Keratinocyte (primary cell): Measurements from ENCODE around the gene SAFB2.

Source experiments
- EZH2 ChIP-seq: IDR thresholded peaks from one replicate; pipeline ENCODE4 v1.6.1; 2012; ENCODE audit warnings: inconsistent platforms, mild to moderate bottlenecking, low read length, moderate library complexity
- TF ChIP-seq, protein P1 (sequence below), 3 experiments: IDR thresholded peaks in 1 of 3; conservative IDR thresholded peaks in 1 of 3; optimal IDR thresholded peaks in 1 of 3; 2 replicates in 2 of 3; 3 replicates in 1 of 3; pipeline versions ENCODE3 to v1.5.1; 2011; ENCODE audit warnings: low read length in 3 of 3, mild to moderate bottlenecking in 3 of 3, moderate library complexity in 2 of 3, control low read depth in 1 of 3, inconsistent platforms in 1 of 3; ENCODE audit not compliant: insufficient read depth in 2 of 3; ENCODE audit errors: extremely low read depth in 1 of 3

DNA sequence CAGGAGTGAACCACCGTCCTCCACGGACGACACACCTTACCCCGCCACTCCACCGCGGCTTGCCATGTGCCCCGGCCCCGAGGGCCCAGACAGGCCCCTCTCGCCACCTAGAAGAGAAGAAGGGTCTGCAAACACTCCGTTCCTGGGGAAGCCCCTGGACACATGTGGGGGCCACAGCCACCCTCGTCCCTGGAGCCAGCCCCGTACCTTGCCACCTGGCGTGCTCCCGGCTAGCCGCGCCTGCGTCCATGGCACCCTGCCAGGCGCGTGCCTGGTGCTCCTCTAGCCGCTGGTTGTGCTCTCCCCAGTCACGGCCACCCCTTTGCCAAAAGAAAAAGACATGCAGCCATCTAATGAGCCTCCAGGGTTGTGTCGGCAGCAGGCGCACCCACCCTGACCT lies 34.9 kb downstream of the SAFB2 start:
- TF ChIP-seq, protein P1, sequence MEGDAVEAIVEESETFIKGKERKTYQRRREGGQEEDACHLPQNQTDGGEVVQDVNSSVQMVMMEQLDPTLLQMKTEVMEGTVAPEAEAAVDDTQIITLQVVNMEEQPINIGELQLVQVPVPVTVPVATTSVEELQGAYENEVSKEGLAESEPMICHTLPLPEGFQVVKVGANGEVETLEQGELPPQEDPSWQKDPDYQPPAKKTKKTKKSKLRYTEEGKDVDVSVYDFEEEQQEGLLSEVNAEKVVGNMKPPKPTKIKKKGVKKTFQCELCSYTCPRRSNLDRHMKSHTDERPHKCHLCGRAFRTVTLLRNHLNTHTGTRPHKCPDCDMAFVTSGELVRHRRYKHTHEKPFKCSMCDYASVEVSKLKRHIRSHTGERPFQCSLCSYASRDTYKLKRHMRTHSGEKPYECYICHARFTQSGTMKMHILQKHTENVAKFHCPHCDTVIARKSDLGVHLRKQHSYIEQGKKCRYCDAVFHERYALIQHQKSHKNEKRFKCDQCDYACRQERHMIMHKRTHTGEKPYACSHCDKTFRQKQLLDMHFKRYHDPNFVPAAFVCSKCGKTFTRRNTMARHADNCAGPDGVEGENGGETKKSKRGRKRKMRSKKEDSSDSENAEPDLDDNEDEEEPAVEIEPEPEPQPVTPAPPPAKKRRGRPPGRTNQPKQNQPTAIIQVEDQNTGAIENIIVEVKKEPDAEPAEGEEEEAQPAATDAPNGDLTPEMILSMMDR (optimal IDR thresholded peaks at IDR 0.05 in 1 of 3, IDR thresholded peaks at IDR 0.05 in 1 of 3, conservative IDR thresholded peaks at IDR 0.05 in 1 of 3; ENCODE audit: extremely low read depth in 1 of 3, insufficient read depth in 2 of 3, low read length in 3 of 3), result no peak
- TF ChIP-seq EZH2, result no peak
